IMR-90 (cell line): ENCODE results near the gene E4F1. TPM values are rescaled to one million over a fixed set of nuclear protein-coding genes. Genes with fewer than 3 reads are reported as not detected.

ENCODE experiments used
- ATAC-seq: fragments of 200-7000 bp; cut with Tn5 transposase; 2 replicates; pipeline ENCODE4 v1.9.1; 2020; ENCODE audit warnings: low read depth, mild to moderate bottlenecking, moderate library complexity
- BruUV-seq: library from RNA; stranded (reverse); fragments of 400-500 nt; replicated peaks from 2 replicates; lab custom pipeline; 2021; lab: Mats Ljungman, UMichigan
- CTCF ChIA-PET: fragments of 300-600 bp; formaldehyde crosslinking; extraction: SDS; loops from one replicate; lab custom pipeline; 2021; ENCODE audit warnings: antibody characterized with exemption; lab: Yijun Ruan, JAX
- POLR2A ChIA-PET: fragments of 300-600 bp; sonication (Branson Sonifier 250); formaldehyde crosslinking; loops from one replicate; lab custom pipeline; 2022; ENCODE audit warnings: antibody characterized with exemption; ENCODE audit not compliant: unreplicated experiment; lab: Charles Lee
- DNase-seq: peaks from one replicate; pipeline ENCODE4 v3.0.0; 2013
- H2AFZ ChIP-seq: replicated peaks from 2 replicates; pipeline ENCODE3; 2013; ENCODE audit warnings: low read length, mild to moderate bottlenecking; ENCODE audit not compliant: poor library complexity
- H2AK5ac ChIP-seq: 2 replicates; pipeline ENCODE4 v1.6.1; 2013; ENCODE audit warnings: low read depth, low read length, inconsistent platforms
- H2AK9ac ChIP-seq: replicated peaks from 2 replicates; pipeline ENCODE3; 2013; ENCODE audit warnings: mild to moderate bottlenecking, low read depth, low read length, moderate library complexity; ENCODE audit not compliant: poor library complexity
- H2BK120ac ChIP-seq: 2 replicates; pipeline ENCODE4 v1.6.1; 2013; ENCODE audit warnings: low read depth, low read length, inconsistent platforms
- H2BK15ac ChIP-seq: 3 replicates; pipeline ENCODE4 v1.6.1; 2013; ENCODE audit warnings: low read depth, low read length, inconsistent platforms
- H2BK20ac ChIP-seq: 2 replicates; pipeline ENCODE4 v1.6.1; 2013; ENCODE audit warnings: low read depth, mild to moderate bottlenecking, inconsistent platforms, low read length, moderate library complexity
- H2BK5ac ChIP-seq: 2 replicates; pipeline ENCODE4 v1.6.1; 2013; ENCODE audit warnings: mild to moderate bottlenecking, low read depth, low read length, inconsistent platforms; ENCODE audit not compliant: poor library complexity, severe bottlenecking
- H3K14ac ChIP-seq: replicated peaks from 2 replicates; pipeline ENCODE4 v1.6.1; 2013; ENCODE audit warnings: low read depth, low read length, inconsistent platforms
- H3K18ac ChIP-seq: 2 replicates; pipeline ENCODE4 v1.6.1; 2013; ENCODE audit warnings: low read depth, low read length, control low read depth
- H3K23ac ChIP-seq: 2 replicates; pipeline ENCODE4 v1.6.1; 2013; ENCODE audit warnings: low read depth, low read length, inconsistent platforms
- H3K27ac ChIP-seq: 2 replicates; pipeline ENCODE4 v1.5.1; 2013; ENCODE audit warnings: mild to moderate bottlenecking, control low read depth, low read length; ENCODE audit not compliant: insufficient read depth
- H3K27me3 ChIP-seq: 2 replicates; pipeline ENCODE4 v1.6.1; 2013; ENCODE audit warnings: low read length; ENCODE audit not compliant: control insufficient read depth, insufficient read depth
- H3K36me3 ChIP-seq: 2 replicates; pipeline ENCODE4 v1.6.1; 2013; ENCODE audit warnings: low read length, mixed read lengths; ENCODE audit not compliant: control insufficient read depth, insufficient read depth
- H3K4ac ChIP-seq: 2 replicates; pipeline ENCODE4 v1.6.1; 2013; ENCODE audit warnings: low read depth, low read length, inconsistent platforms
- H3K4me1 ChIP-seq: 2 replicates; pipeline ENCODE4 v1.6.1; 2013; ENCODE audit warnings: low read length, mixed read lengths; ENCODE audit not compliant: control insufficient read depth, insufficient read depth
- H3K4me2 ChIP-seq: 2 replicates; pipeline ENCODE4 v1.6.1; 2013; ENCODE audit warnings: low read depth, mild to moderate bottlenecking, control low read depth, low read length, moderate library complexity
- H3K4me3 ChIP-seq: 2 replicates; pipeline ENCODE4 v1.5.1; 2013; ENCODE audit warnings: low read depth, mild to moderate bottlenecking, control low read depth, low read length, moderate library complexity; ENCODE audit not compliant: insufficient read depth
- H3K56ac ChIP-seq: 2 replicates; pipeline ENCODE4 v1.6.1; 2013; ENCODE audit warnings: low read length, inconsistent platforms; ENCODE audit not compliant: insufficient read depth; ENCODE audit errors: extremely low read depth
- H3K79me1 ChIP-seq, 2 experiments: 2 replicates each; pipeline ENCODE4 v1.6.1; 2013; ENCODE audit warnings: low read length in 2 of 2, inconsistent platforms in 1 of 2, low read depth in 1 of 2
- H3K9ac ChIP-seq: 2 replicates; pipeline ENCODE4 v1.6.1; 2013; ENCODE audit warnings: low read depth, low read length, control low read depth
- H3K9me1 ChIP-seq: 2 replicates; pipeline ENCODE4 v1.6.1; 2013; ENCODE audit warnings: low read length, inconsistent platforms; ENCODE audit not compliant: insufficient read depth
- H3K9me3 ChIP-seq: 2 replicates; pipeline ENCODE4 v1.6.1; 2013; ENCODE audit warnings: low read length; ENCODE audit not compliant: control insufficient read depth, insufficient read depth
- H4K20me1 ChIP-seq: 2 replicates; pipeline ENCODE4 v1.6.1; 2013; ENCODE audit warnings: low read length, inconsistent platforms; ENCODE audit not compliant: insufficient read depth
- H4K5ac ChIP-seq: 2 replicates; pipeline ENCODE4 v1.6.1; 2013; ENCODE audit warnings: mild to moderate bottlenecking, low read depth, low read length, control low read depth
- H4K8ac ChIP-seq, 2 experiments: 2 replicates each; pipeline ENCODE4 v1.6.1; 2013; ENCODE audit warnings: low read depth in 2 of 2, low read length in 2 of 2, control low read depth in 1 of 2, inconsistent platforms in 1 of 2
- H4K91ac ChIP-seq: 2 replicates; pipeline ENCODE4 v1.6.1; 2013; ENCODE audit warnings: low read depth, low read length, inconsistent platforms; ENCODE audit not compliant: insufficient read depth
- BHLHE40 ChIP-seq: fragments of 150-350 bp; IDR thresholded peaks from 2 replicates; pipeline ENCODE4 v1.6.1; 2016; ENCODE audit warnings: mild to moderate bottlenecking, low read depth, low read length
- CEBPB ChIP-seq: IDR thresholded peaks from 2 replicates; pipeline ENCODE4 v1.6.1; 2012; ENCODE audit warnings: low read depth, low read length, improper control_type of control experiment
- CHD1 ChIP-seq: IDR thresholded peaks from 2 replicates; pipeline ENCODE4 v1.6.1; 2012; ENCODE audit warnings: low read depth, low read length, improper control_type of control experiment
- CTCF ChIP-seq: conservative IDR thresholded peaks from 2 replicates; pipeline ENCODE4 v1.5.1; 2012; ENCODE audit warnings: mild to moderate bottlenecking, low read depth, low read length, improper control_type of control experiment
- FOS ChIP-seq: fragments of 150-350 bp; IDR thresholded peaks from 2 replicates; pipeline ENCODE4 v1.6.1; 2016; ENCODE audit warnings: low read depth, low read length
- MAFK ChIP-seq: IDR thresholded peaks from 2 replicates; pipeline ENCODE4 v1.6.1; 2012; ENCODE audit warnings: low read depth, low read length, improper control_type of control experiment
- MAZ ChIP-seq: IDR thresholded peaks from 2 replicates; pipeline ENCODE4 v1.6.1; 2012; ENCODE audit warnings: low read depth, mild to moderate bottlenecking, low read length, improper control_type of control experiment, moderate library complexity, borderline replicate concordance
- MXI1 ChIP-seq: IDR thresholded peaks from 2 replicates; pipeline ENCODE4 v1.6.1; 2012; ENCODE audit warnings: low read depth, mild to moderate bottlenecking, low read length, moderate library complexity, borderline replicate concordance
- NFE2L2 ChIP-seq: fragments of 150-350 bp; IDR thresholded peaks from 2 replicates; pipeline ENCODE4 v1.6.1; 2016; ENCODE audit warnings: low read depth, mild to moderate bottlenecking, low read length
- POLR2A ChIP-seq: IDR thresholded peaks from 2 replicates; pipeline ENCODE4 v1.6.1; 2012; ENCODE audit warnings: mild to moderate bottlenecking, low read depth, low read length
- RAD21 ChIP-seq: IDR thresholded peaks from 2 replicates; pipeline ENCODE4 v1.6.1; 2012; ENCODE audit warnings: low read length, improper control_type of control experiment
- RCOR1 ChIP-seq: IDR thresholded peaks from 2 replicates; pipeline ENCODE4 v1.6.1; 2012; ENCODE audit warnings: mild to moderate bottlenecking, low read length, improper control_type of control experiment; ENCODE audit not compliant: insufficient replicate concordance
- RFX5 ChIP-seq: IDR thresholded peaks from 2 replicates; pipeline ENCODE4 v1.8.0; 2012; ENCODE audit warnings: low read depth, mild to moderate bottlenecking, low read length, moderate library complexity
- WGBS, 2 experiments: methylation state at CpG; one replicate each; pipeline versions ENCODE4 v1.1.5 to v1.1.7; 2013; ENCODE audit warnings: missing lambda C conversion rate in 2 of 2; ENCODE audit not compliant: insufficient read length in 1 of 2; ENCODE audit errors: extremely low coverage in 2 of 2; 5-methylcytosine and 5-hydroxymethylcytosine counted together
- dilution Hi-C: fragments of 300-500 bp; cut with HindIII; formaldehyde crosslinking; loops from one replicate; pipeline ENCODE4 v1.14.3; 2018; ENCODE audit warnings: low sequenced_read_pairs; ENCODE audit not compliant: unreplicated experiment
- in situ Hi-C: fragments of 300-500 bp; cut with MboI; formaldehyde crosslinking; loops from 3 replicates; pipeline ENCODE4 v1.14.3; 2019; ENCODE audit warnings: low sequenced_read_pairs, inconsistent platforms, mixed read lengths
- intact Hi-C: fragments of 100-400 bp; cut with micrococcal nuclease; formaldehyde crosslinking; loops from 2 replicates; pipeline ENCODE4 v1.10.0; 2022
- polyA plus RNA-seq, 3 experiments: library from polyadenylated mRNA; depleted of rRNA; stranded (reverse); fragments of >200 nt; gene quantifications; 2 replicates each; pipeline ENCODE4 v1.2.3, GENCODE V29; 2012; ENCODE audit warnings: low replicate concordance in 1 of 3
- total RNA-seq: library from RNA; depleted of rRNA; stranded (reverse); fragments of >200 nt; gene quantifications from 2 replicates; pipeline ENCODE4 v1.2.3, GENCODE V29; 2012
- TF ChIP-seq, protein P1 (sequence below): fragments of 150-350 bp; IDR thresholded peaks from 2 replicates; pipeline ENCODE4 v1.6.1; 2016; ENCODE audit warnings: low read depth, mild to moderate bottlenecking, low read length, moderate library complexity, borderline replicate concordance
- TF ChIP-seq, protein P2 (sequence below): fragments of 150-350 bp; IDR thresholded peaks from 2 replicates; pipeline ENCODE4 v1.6.1; 2017; ENCODE audit warnings: mild to moderate bottlenecking, antibody characterized with exemption, low read length, low read depth

E4F1 gene
- total and polyA plus RNA-seq, 2 of the 4 experiments (the other 2 are of a cell fraction), result 13.1 to 33.0 TPM

- CTCF ChIA-PET, result no interaction called here
- dilution Hi-C loops, result no loop called here
- 72% methylated on average over 4 of the region's 24 CpGs; no CpG with 5 or more reads in 1 of the 2 experiments for WGBS, 2 experiments
Measured at GRCh38 chr16:2190002-2190658, 33.3 kb upstream of the E4F1 start.

More at GRCh38 chr16:2190002-2190658, 33.3 kb upstream of the E4F1 start:
- Histone ChIP-seq H4K5ac (no peak overlapping the region), H3K27ac (no peak overlapping the region), H4K20me1 (no peaks in the 10 kb centered on the region), H2AFZ (no peak overlapping the region), H3K23ac (no peak overlapping the region), H3K9ac (no peak overlapping the region), H3K14ac (no peak overlapping the region), H2AK9ac (no peak overlapping the region), H3K18ac (no peak overlapping the region), H3K36me3 (no peaks in the 10 kb centered on the region), H4K8ac (no peak overlapping the region), H3K79me1 (no peaks in the 10 kb centered on the region), H3K9me3 (no peaks in the 10 kb centered on the region), H2BK120ac (no peak overlapping the region), H3K27me3 (peaks cover 19% of the 10 kb centered on the region), H3K4me3 (no peak overlapping the region), H2BK20ac (no peak overlapping the region), H4K91ac (no peak overlapping the region), H2AK5ac (no peak overlapping the region), H3K4ac (no peak overlapping the region), H3K9me1 (no peaks in the 10 kb centered on the region), H3K4me2 (no peak overlapping the region), H3K56ac (no peak overlapping the region), H2BK15ac (no peak overlapping the region), H2BK5ac (no peak overlapping the region), H3K4me1 (no peaks in the 10 kb centered on the region)
- ATAC-seq, result no peak
- POLR2A ChIA-PET, result no interaction called here
- in situ Hi-C loops (no loop called here), intact Hi-C loops (no loop called here)
- DNase-seq, result no peak
- BruUV-seq, result no TSS peak
- TF ChIP-seq POLR2A (no peak), MAZ (no peak), RFX5 (no peak), MXI1 (no peak), RCOR1 (no peak), CEBPB (no peak), RAD21 (no peak), NFE2L2 (no peak), FOS (no peak), CHD1 (no peak), CTCF (no peak), MAFK (no peak), BHLHE40 (no peak)
- TF ChIP-seq, protein P1, sequence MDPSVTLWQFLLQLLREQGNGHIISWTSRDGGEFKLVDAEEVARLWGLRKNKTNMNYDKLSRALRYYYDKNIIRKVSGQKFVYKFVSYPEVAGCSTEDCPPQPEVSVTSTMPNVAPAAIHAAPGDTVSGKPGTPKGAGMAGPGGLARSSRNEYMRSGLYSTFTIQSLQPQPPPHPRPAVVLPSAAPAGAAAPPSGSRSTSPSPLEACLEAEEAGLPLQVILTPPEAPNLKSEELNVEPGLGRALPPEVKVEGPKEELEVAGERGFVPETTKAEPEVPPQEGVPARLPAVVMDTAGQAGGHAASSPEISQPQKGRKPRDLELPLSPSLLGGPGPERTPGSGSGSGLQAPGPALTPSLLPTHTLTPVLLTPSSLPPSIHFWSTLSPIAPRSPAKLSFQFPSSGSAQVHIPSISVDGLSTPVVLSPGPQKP, result no peak
- TF ChIP-seq, protein P2, sequence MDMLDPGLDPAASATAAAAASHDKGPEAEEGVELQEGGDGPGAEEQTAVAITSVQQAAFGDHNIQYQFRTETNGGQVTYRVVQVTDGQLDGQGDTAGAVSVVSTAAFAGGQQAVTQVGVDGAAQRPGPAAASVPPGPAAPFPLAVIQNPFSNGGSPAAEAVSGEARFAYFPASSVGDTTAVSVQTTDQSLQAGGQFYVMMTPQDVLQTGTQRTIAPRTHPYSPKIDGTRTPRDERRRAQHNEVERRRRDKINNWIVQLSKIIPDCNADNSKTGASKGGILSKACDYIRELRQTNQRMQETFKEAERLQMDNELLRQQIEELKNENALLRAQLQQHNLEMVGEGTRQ, result no peak
